BJ (cell line): ENCODE results near the gene SHOC2. TPM values are rescaled to one million over a fixed set of nuclear protein-coding genes. Genes with fewer than 3 reads are reported as not detected.

Experiments used
- CTCF ChIA-PET: fragments of 350-600 bp; formaldehyde crosslinking; extraction: SDS; loops from one replicate; lab custom pipeline; 2021; ENCODE audit warnings: antibody characterized with exemption, inconsistent platforms; lab: Yijun Ruan, JAX
- POLR2A ChIA-PET: fragments of 300-600 bp; sonication (Branson Sonifier 250); formaldehyde crosslinking; extraction: SDS; loops from one replicate; lab custom pipeline; 2021; ENCODE audit warnings: antibody characterized with exemption; lab: Charles Lee
- DNase-seq: peaks from one replicate; pipeline ENCODE4 v3.0.0-alpha.2; 2011; ENCODE audit warnings: low read depth
- H3K27me3 ChIP-seq: 2 replicates; pipeline ENCODE4 v1.6.0; 2011; ENCODE audit warnings: low read length; ENCODE audit not compliant: control insufficient read depth, insufficient read depth
- H3K36me3 ChIP-seq: 2 replicates; pipeline ENCODE4 v1.5.1; 2011; ENCODE audit warnings: low read length; ENCODE audit not compliant: control insufficient read depth, insufficient read depth
- H3K4me3 ChIP-seq: 2 replicates; pipeline ENCODE4 v1.5.1; 2011; ENCODE audit warnings: low read depth, mild to moderate bottlenecking, control low read depth, low read length
- CTCF ChIP-seq: IDR thresholded peaks from 2 replicates; pipeline ENCODE4 v1.5.1; 2011; ENCODE audit warnings: low read depth, mild to moderate bottlenecking, control low read depth, inconsistent platforms, low read length, moderate library complexity; ENCODE audit not compliant: insufficient read depth
- polyA plus RNA-seq: library from polyadenylated mRNA; depleted of rRNA; stranded (reverse); fragments of >200 nt; gene quantifications from 2 replicates; pipeline ENCODE4 v1.2.3, GENCODE V29; 2011

Gene SHOC2
- polyA plus RNA-seq, 1 experiment, result 14.7 TPM

GRCh38 chr10:110932505-110933180 lies 13.2 kb downstream of the SHOC2 start:
- POLR2A ChIA-PET, result no interaction called here
- Histone ChIP-seq H3K27me3 (no peaks in the 10 kb centered on the region), H3K36me3 (no peaks in the 10 kb centered on the region), H3K4me3 (no peak overlapping the region)
- no peak for DNase-seq
- CTCF ChIA-PET, result interaction anchor here (0.6 to 1.6 kb wide), 2 partner anchors 13 to 52 kb away, joined by 3 to 4 read pairs; partner anchors contain the start of genes BBIP1 and SHOC2
- no peak for TF ChIP-seq CTCF

GRCh38 chr10:110936757-110937156 lies 17.4 kb downstream of the SHOC2 start:
- TF ChIP-seq CTCF, result no peak
- H3K27me3 ChIP-seq, result no peaks in the 10 kb centered on the region
- ChIA-PET CTCF (interaction anchor here (1.2 kb wide), 1 partner anchor 11 kb away, joined by 3 read pairs; no protein-coding TSS in a partner anchor), POLR2A (no interaction called here)
- DNase-seq, result no peak
- no peaks in the 10 kb centered on the region for H3K36me3 ChIP-seq
- H3K4me3 ChIP-seq, result no peak overlapping the region

- DNase-seq, result no peak
- Histone ChIP-seq H3K4me3 (no peak overlapping the region), H3K36me3 (0 out of 2 replicates have a peak, but pooled peaks cover 1% of the 10 kb centered on the region), H3K27me3 (no peaks in the 10 kb centered on the region)
- ChIA-PET CTCF (interaction anchor here (0.6 to 0.9 kb wide), 2 partner anchors 114 to 364 kb away, joined by 3 read pairs; no protein-coding TSS in a partner anchor), POLR2A (no interaction called here)
- no peak for TF ChIP-seq CTCF
Observed at GRCh38 chr10:110939419-110939818, 20.0 kb downstream of the SHOC2 start.

- CTCF ChIA-PET, result interaction anchor here (1.1 kb wide), 1 partner anchor 15 kb away, joined by 4 read pairs; no protein-coding TSS in a partner anchor
- Histone ChIP-seq H3K36me3 (peaks cover 1% of the 10 kb centered on the region; the same call in 1 of the 2 replicates), H3K27me3 (no peaks in the 10 kb centered on the region), H3K4me3 (no peak overlapping the region)
- POLR2A ChIA-PET, result no interaction called here
- TF ChIP-seq CTCF, result no peak
- no peak for DNase-seq
Observed at GRCh38 chr10:110944792-110945396, 25.5 kb downstream of the SHOC2 start.

- TF ChIP-seq CTCF, result no peak
- Histone ChIP-seq H3K36me3 (peaks cover 1% of the 10 kb centered on the region; the same call in 1 of the 2 replicates), H3K27me3 (no peaks in the 10 kb centered on the region), H3K4me3 (no peak overlapping the region)
- POLR2A ChIA-PET, result no interaction called here
- no peak for DNase-seq
- CTCF ChIA-PET, result interaction anchor here (0.5 kb wide), 1 partner anchor 17 kb away, joined by 3 read pairs; no protein-coding TSS in a partner anchor
Observed at GRCh38 chr10:110946496-110946895, 27.1 kb downstream of the SHOC2 start.
